GM18873 (cell line): ENCODE measurements around the gene RAB5B.
A peak's percentile ranks its signal among the peaks of the same experiment; 100 is the strongest.
"Not testable (repeated sequence)": the region's sequence is repeated elsewhere in the genome, so short reads cannot be mapped to it uniquely, and the experiment has no call there.

Experiments
- ATAC-seq: cut with Tn5 transposase; IDR thresholded peaks from one replicate; pipeline ENCODE4 v1.9.1; 2021; ENCODE audit warnings: mild to moderate bottlenecking, moderate library complexity, moderate number of reproducible peaks; ENCODE audit not compliant: unreplicated experiment, low FRiP score

Gene RAB5B

DNA sequence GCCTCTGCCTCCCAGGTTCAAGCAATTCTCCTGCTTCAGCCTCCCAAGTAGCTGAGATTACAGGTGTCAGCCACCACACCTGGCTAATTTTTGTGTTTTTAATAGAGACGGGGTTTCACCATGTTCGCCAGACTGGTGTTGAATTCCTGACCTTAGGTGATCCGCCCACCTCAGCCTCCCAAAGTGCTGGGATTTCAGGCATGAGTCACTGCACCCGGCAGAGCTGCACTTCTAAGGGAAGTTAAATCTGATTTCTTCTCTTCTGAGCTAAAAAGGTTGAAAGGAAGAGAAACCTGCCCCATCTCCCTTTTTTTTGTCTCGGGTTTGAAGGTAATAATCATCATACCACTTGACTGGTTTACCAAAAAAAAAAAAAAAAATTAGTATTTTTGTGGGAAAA lies 8.0 kb downstream of the RAB5B start:
- not testable (repeated sequence) for ATAC-seq

DNA sequence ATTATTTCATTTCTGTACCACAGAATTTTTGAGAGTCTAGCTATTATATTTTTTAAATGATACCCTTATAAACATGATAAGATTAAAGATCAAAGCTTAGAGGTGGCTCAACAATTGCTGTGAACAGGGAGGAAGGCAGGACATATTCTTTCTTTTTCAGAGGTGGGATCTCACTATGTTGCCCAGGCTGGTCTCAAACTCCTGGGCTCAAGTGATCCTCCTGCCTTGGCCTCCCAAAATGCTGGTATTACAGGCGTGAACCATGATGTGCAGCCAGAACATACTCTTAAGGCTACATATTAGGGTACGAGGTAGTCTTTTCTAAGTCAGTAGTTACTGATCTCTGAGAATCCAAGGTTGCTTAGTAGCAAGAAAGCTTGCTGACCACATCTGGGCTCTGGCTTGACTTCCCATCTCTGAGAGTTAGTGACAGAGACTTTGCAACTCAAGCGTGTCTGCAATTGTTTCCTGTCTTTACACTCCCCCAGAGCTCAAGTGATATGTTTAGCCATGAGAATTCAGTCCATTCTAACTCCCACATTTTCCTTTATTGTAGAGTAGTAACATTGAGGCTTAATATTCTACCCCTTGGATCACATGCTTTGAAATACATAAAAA lies 8.6 kb downstream of the RAB5B start:
- ATAC-seq = peak; percentile 53

DNA sequence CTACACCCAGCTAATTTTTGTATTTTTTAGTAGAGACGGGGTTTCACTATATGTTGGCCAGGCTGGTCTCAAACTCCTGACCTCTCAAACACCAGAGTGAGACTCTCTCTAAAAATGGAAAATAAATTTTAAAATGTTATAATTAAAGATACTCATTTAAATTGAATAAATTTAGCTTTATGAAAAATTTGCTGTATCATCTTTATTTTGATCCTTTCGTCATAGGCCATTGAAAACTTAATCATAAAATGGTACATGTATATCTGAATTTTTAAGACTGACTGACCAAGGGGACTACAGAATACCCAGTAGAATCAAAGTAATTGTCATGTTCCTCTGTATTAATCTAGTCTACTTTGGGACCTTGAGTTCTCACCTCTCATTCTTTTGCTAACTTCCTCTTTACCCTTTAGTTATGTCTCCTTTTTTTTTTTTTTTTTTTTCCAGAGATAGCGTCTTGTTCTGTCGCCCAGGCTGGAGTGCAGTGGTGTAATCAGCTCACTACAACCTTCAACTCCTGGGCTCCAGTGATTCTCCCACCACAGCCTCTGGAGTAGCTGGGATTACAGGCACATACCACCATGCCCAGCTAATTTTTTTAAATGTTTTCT lies 9.5 kb downstream of the RAB5B start:
- ATAC-seq = no peak

DNA sequence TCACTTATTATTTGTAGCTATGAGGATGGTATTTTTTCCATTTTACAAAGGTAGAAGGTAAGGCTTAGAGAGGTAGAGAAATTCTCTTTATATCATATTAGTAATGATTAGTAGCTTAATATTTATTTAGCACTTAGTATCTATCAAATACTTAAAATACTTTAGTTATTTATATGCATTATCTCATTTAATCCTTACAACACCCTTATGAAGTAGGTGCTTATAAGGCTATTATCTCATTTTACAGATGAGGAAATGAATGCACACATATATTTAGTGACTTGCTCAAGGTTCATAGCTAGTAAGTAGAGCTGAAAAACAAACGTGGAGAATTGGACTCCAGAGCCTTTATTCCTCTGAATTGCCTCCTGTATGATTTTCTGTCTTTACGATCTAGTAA lies 11.0 kb downstream of the RAB5B start:
- ATAC-seq = no peak

DNA sequence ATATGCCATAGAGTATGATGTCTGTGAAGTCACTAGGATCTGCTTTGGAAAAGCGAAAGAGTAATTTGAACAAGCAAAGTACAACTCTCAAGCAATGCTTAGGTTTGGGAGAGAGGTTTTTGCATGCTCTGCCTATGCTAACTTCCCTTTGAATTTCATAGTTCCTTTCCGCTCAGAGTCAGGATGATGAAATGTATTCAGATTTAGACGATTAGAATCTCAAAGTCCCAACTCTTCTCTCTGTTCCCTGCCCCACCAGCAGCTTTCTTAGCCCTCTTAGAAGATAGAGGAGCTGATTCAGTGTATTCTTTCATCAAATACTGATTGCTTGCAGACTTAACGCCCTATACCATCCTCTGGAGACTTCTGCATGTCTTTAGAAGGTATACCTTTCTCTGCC lies 11.5 kb downstream of the RAB5B start:
- ATAC-seq = no peak

DNA sequence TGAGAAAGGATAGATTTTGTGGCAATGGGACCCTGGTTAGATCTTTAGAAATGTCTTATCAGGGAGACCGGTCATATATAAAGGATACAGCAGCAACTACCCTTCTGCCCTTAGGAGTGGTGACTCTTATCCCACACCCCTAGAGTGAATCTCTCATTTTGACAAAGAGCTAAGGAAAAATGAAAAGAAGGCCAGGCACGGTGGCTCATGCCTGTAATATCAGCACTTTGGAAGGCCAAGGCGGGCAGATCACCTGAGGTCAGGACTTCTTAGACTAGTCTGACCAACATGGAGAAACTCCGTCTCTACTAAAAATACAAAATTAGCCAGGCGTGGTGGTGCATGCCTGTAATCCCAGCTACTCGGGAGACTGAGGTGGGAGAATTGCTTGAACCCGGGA lies 12.1 kb downstream of the RAB5B start:
- ATAC-seq = not testable (repeated sequence)

DNA sequence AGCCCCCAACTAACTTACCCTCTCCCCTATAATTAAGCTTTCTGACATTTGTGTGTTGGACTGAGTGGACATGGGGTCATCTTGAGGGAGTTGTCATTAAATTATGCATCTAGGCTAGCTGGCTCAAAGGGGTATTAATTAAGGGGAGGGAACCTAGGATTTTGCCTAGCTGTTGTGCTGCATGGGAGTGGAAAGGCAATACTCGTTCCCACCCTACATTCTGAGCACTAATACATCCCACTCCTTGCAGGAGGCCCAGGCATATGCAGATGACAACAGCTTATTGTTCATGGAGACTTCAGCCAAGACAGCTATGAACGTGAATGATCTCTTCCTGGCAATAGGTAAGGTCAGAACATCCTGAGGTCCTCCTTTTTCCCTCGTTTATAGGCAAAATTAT lies 17.2 kb downstream of the RAB5B start:
- no peak for ATAC-seq

DNA sequence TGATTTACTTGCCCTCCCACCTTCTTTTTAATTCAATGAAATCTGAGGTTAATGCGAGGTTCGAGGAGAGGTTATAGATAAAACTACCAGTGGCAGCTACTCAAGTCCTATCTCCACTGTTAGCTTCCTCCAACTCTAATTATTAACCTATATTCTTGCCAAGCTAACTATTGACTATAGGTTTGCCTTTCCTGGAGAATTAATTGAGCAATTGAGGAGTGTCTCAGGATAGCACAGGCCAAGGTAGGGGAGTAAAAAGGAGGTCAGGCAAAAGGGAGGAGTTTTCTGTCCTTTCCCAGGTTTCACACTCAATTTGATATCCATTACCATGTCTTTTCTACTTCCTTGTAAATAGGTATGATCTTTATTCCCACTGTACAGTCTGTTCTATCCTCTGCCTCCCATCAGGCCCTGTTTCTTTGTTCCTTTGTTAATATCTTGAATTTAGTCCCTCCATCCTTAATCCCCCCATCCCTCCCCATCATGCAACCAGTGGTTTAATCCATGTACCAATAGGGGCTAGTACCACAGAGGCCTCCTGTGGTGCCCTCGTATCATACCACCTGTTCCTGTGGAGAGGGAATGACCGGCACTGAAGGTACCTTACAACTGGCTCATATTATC lies 19.5 kb downstream of the RAB5B start:
- ATAC-seq = no peak

DNA sequence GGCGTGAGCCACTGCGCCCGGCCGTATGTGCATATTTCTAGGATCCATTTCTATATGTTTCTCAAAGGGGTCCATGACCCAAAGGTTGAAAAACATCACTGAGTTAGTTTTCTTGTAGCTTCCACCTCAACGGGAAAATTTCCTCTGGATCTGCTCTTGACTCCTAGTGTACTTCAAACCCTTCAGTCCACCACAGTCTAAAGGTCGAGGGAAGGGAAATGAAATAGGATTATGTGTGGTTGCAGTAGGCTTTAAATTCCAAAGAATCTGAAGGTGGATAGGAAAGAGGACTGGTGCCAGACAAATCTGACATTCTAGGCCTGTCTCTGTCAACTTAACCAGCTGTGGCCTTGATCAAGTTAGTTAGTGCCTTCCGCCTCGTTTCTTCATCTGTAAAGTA lies 21.5 kb downstream of the RAB5B start:
- no peak for ATAC-seq

DNA sequence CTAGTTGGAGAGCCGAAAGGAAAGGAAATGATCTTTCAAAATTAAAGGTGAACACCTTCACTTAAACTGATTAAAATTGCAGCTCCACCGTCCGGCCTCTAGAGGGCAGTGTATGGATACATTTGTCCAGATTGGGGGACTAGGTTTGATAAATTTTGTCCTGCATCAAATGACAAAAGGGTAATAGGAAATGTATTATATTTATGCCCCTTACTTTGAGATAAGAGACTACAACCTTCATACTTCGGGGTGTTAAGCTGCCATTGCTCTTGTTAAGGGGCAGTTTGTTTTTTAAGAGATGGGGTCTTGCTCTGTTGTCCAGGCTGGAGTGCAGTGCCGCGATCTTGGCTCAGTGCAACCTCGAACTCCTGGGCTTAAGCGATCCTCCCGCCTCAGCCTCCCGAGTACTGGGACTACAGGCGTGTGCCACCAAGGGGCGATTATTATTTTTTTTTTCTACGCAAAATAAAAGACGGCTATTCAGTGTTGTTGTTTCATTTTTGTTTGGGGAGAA lies 22.4 kb downstream of the RAB5B start:
- ATAC-seq = no peak

DNA sequence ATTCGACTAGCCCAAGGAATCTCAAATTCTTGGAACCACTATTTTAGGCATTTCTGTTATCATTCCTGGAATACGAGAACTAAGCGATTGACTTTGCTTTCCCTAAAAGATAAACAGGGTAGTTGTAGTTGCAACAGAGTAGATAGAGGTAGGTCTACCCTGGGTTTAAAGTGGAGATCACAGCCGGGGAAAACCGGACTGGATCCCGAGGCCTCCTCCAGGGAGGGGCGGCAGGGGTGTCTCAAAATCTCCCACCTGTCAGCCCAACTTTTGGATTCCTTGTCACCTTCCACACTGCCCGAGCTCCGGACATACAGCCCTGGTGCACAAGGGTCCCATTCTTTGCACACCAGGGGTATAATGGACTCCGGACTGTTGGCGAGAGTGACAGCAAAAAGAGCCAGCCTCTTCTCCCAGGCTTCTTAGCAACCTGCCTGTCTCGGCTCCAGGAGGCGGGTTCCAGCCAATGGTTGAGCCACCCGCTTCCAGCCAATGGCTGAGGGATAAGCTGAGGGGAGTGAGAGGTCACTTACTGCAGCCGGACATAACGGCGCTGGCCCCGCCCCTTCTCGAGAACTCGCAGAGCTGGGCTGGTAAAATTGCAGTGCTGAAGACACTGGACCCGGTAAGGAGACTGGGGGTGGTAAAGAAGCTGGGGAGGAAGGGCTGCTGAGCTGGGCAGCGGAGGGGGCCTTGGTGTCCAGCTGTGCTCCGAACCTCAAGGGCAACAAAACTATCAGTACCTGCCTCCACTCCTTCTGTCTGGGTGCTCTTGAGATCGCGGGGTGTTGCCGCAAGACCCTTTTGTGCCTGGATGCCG lies 23.0 kb downstream of the RAB5B start, which contains the start of gene SUOX:
TSS of gene SUOX (plus strand) at position 562 of the 820 bp plus-strand sequence. CDS start 4,946 bp downstream, outside the sequence.
- peak; percentile 98 for ATAC-seq

DNA sequence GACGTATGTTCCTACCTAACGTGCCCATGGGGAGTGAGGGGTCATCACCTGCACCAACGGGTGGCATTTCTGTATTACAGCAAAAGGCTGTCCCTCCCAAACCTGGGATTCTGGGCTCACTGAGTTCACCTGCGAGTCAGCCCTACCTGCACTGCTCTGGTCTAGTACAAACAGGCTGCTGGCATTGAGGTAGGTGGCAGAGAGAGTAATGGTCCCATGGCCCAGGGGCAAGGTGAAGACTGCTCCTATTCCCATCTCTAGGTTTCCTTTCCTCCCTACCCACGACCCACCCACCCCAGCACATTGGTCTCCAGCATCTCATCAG lies 23.6 kb downstream of the RAB5B start:
- ATAC-seq = no peak

DNA sequence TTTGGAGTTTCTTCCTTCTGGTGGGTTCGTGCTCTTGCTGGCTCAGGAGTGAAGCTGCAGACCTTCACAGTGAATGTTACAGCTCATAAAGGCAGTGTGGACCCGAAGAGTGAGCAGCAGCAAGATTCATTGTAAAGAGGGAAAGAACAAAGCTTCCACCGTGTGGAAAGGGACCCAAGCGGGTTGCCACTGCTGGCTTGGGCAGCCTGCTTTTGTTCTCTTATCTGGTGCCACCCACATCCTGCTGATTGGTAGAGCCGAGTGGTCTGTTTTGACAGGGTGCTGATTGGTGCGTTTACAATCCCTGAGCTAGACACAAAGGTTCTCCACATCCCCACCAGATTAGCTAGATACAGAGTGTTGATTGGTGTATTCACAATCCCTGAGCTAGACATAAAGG lies 25.6 kb downstream of the RAB5B start:
- not testable (repeated sequence) for ATAC-seq

DNA sequence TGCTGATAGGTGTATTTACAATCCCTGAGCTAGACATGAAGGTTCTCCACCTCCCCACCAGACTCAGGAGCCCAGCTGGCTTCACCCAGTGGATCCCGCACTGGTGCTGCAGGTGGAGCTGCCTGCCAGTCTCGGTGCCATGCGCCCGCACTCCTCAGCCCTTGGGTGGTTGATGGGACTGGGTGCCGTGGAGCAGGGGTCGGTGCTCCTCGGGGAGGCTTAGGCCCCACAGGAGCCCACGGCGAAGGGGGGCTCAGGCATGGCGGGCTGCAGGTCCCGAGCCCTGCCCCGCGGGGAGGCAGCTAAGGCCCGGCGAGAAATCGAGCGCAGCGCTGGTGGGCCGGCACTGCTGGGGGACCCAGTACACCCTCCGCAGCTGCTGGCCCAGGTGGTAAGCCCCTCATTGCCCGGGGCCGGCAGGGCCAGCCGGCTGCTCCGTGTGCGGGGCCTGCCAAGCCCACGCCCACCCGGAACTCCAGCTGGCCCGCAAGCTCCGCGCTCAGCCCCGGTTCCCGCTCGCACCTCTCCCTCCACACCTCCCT lies 26.2 kb downstream of the RAB5B start:
- not testable (repeated sequence) for ATAC-seq

DNA sequence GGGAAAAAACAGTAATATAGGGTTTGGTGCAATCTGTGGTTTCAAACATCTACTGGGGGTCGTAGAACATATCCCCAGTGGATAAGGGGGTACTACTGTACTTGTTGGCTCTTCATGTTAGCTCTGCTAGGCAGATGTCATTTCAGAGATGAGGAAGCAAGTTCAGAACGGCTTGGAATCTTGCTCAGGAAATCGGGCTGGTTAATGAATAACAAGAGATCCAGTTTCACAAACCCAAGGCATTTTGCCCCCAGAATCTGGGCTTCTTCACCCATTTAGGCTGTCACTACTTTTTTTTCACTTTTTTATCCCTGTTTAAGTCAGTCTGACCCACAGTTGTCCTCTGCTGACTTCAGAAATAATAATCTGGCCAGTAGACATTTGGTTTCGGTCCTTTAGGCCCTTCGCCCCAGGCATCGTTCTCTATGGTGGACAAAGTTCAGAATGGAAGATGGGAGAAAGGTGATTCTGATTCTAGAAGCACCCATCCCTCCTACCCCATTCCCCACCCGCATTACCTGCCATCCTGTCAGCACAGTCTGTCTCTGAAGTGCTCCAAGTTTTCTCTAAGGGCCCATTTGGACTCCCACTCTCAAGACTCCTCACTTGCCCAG lies 27.7 kb downstream of the RAB5B start:
- ATAC-seq = no peak

DNA sequence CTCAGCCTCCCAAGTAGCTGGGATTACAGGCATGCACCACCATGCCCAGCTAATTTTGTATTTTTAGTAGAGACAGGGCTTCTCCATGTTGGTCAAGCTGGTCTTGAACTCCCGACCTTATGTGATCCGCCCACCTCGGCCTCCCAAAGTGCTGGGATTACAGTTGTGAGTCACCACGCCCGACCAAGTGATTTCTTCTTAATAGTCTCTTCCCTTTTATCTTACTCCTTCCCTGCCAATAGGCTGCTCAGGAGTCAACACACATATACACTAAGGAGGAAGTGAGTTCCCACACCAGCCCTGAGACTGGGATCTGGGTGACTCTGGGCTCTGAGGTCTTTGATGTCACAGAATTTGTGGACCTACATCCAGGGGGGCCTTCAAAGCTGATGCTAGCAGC lies 29.5 kb downstream of the RAB5B start:
- ATAC-seq = not testable (repeated sequence)

DNA sequence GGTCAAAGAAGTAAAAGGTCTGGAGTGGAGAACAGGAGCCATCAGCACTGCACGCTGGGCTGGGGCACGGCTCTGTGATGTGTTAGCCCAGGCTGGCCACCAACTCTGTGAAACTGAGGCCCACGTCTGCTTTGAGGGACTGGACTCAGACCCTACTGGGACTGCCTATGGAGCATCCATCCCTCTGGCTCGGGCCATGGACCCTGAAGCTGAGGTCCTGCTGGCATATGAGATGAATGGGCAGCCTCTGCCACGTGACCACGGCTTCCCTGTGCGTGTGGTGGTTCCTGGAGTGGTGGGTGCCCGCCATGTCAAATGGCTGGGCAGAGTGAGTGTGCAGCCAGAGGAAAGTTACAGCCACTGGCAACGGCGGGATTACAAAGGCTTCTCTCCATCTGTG lies 30.3 kb downstream of the RAB5B start:
- no peak for ATAC-seq

DNA sequence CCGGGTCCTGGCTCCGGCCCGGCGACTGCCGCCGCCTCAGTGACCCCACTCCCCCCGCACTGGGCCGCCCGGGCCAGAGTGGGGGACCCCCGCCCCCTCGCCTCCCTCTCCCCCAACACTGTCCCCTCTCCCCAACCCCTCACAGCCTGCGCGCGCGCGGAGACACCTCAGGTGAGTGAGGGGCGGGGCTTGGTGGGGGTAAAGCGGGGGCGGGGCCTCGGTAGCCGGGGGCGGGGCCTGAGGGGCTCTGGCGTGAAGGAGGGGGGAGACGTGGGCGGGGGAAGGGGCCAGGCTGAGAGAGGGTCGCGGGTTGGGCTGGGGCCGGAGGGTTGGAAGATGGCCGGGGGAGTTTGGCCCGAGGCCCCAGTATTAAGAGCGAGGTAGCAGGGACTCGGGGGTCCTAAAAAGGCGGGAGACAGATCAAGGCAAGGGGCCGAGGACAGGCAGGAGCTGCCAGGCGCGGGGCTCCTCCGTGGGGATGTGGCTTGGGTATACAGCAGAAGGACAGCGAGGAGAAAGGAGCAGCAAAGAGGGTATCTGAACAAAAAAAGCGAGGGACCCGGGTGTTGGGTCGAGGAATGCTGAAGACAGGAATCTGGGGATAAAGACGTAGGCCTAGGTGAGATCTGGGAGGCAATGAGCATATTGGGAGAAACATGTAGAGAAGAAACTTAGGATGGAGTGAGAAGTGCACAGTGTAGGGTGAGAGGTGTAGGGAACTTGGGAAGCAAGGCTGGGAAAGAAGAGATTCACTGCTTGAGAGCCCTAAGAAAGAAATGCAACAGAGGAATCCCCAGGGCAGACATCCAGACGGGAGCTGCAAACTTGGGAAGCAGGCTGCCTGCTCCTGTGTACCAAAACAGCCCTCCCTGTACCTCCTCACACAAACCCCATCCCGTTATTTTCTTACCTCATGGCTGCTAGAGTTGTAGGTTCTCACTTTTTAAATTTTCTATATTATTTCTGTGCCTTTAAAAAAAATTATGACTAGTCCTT lies 34.0 kb downstream of the RAB5B start:
- ATAC-seq = no peak

DNA sequence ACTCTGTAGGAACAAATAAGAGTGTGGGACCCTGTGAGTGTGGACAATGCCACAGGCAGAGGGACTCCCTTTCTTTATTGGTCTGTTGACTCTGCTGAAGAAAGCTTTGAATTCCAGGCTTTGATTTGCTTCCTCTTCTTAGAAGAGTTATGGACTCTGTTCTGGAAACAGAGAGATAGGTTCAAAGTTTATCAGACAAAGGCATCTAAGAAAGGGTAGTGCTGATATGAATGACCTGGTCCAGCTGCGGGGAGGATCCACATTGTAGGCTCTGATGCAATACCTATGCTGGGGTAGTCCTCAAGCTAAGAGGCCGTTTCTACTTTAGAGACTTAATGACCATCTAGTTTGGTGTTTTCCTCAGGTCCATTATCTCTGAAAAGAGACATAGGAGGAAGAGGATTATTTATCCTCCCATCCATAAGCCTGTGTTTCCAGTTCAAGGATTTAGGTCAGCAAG lies 36.3 kb downstream of the RAB5B start:
- ATAC-seq = no peak
